ENCODE data around the gene UBE2QL1.

The UBE2QL1 gene

DNA sequence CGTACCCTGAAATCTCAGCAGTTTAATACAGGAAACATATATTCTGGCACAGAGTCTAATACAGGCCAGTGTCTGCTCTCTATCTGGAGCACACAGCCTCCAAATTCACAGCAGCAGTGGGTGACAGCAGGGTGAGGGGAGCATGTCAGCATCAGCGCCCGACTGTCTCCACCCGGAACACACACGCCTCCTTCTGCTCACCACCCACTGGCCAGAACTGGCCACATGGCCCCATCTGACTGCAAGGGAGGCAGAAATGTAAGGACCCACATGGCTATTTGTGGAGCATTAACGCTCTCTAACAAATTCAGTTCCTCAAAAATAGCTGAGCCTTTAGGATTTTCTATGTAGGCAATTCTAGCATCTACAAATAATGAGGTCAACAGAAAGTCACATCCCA is 24.6 kb downstream of the UBE2QL1 start:
- Histone ChIP-seq H3K9me3 (ENCODE audit: insufficient read depth, low read length) (no peaks in the 10 kb centered on the region), H3K9me2 (replicated peaks; ENCODE audit: insufficient read depth, low read length) (no peaks in the 10 kb centered on the region), H3K27ac (ENCODE audit: low read depth, low read length) (no peak overlapping the region), H3K27me3 (ENCODE audit: low read length) (no peaks in the 10 kb centered on the region), H3F3A (ENCODE audit: insufficient read depth) (no peaks in the 10 kb centered on the region), H3K79me2 (ENCODE audit: insufficient read depth, low read length) (no peaks in the 10 kb centered on the region), H3K9ac (ENCODE audit: low read length) (no peak overlapping the region), H4K20me1 (ENCODE audit: low read depth, low read length) (no peaks in the 10 kb centered on the region), H3K4me3 (ENCODE audit: insufficient read depth, low read length, poor library complexity, severe bottlenecking) (no peak overlapping the region), H3K36me3 (ENCODE audit: low read length) (no peaks in the 10 kb centered on the region), H3K4me2 (ENCODE audit: low read depth, low read length, poor library complexity, severe bottlenecking) (no peak overlapping the region), H2AFZ (ENCODE audit: low read depth, low read length, severe bottlenecking) (no peak overlapping the region)
- TF ChIP-seq, protein P1, sequence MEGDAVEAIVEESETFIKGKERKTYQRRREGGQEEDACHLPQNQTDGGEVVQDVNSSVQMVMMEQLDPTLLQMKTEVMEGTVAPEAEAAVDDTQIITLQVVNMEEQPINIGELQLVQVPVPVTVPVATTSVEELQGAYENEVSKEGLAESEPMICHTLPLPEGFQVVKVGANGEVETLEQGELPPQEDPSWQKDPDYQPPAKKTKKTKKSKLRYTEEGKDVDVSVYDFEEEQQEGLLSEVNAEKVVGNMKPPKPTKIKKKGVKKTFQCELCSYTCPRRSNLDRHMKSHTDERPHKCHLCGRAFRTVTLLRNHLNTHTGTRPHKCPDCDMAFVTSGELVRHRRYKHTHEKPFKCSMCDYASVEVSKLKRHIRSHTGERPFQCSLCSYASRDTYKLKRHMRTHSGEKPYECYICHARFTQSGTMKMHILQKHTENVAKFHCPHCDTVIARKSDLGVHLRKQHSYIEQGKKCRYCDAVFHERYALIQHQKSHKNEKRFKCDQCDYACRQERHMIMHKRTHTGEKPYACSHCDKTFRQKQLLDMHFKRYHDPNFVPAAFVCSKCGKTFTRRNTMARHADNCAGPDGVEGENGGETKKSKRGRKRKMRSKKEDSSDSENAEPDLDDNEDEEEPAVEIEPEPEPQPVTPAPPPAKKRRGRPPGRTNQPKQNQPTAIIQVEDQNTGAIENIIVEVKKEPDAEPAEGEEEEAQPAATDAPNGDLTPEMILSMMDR (IDR thresholded peaks at IDR 0.05; ENCODE audit: insufficient read depth, low read length, poor library complexity, severe bottlenecking), result no peak
- no peak for TF ChIP-seq EZH2phosphoT487 (conservative IDR thresholded peaks at IDR 0.05; ENCODE audit: low read length)

DNA sequence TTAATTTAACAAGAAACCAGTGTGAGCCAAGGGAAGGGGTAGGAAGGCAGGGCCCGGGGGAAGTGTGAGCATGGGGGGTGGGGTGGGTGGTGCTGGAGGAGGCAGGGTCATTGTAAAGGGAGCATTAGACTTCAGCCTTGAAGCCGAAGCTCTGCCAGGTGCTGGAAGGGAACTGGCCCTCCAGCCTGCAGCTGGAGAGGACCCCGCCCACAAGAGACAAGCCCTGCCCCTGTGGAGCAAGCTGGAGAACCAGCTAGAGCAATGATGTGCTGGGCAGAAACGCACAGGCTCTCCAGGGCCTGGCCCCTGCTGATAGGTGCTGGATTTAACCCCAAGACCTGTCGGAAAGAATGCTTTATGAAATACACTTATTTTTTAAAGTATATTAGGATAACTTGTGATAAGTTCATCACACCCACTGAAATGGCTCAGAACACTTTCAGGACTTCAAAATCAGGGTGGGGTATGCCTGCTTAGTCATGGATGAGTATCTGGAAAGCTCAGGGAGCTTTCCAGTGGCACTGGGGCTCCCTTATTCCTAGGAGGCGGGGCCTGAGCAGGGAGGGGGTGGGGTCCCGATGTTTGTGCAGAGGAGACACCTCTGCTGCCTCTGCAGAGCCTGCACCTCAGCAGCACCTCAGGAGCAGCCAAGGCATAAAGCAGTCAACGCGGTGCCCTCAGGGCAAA is 27.1 kb downstream of the UBE2QL1 start:
- no peak overlapping the region for H3K4me2 ChIP-seq (ENCODE audit: low read depth, low read length, poor library complexity, severe bottlenecking)
- H3K9me3 ChIP-seq (ENCODE audit: insufficient read depth, low read length), result no peaks in the 10 kb centered on the region
- H3F3A ChIP-seq (ENCODE audit: insufficient read depth), result no peaks in the 10 kb centered on the region
- H3K4me3 ChIP-seq (ENCODE audit: insufficient read depth, low read length, poor library complexity, severe bottlenecking), result no peak overlapping the region
- no peak overlapping the region for H3K27ac ChIP-seq (ENCODE audit: low read depth, low read length)
- no peak overlapping the region for H2AFZ ChIP-seq (ENCODE audit: low read depth, low read length, severe bottlenecking)
- no peaks in the 10 kb centered on the region for H3K79me2 ChIP-seq (ENCODE audit: insufficient read depth, low read length)
- no peaks in the 10 kb centered on the region for H3K36me3 ChIP-seq (ENCODE audit: low read length)
- no peaks in the 10 kb centered on the region for H3K9me2 ChIP-seq (replicated peaks; ENCODE audit: insufficient read depth, low read length)
- H3K27me3 ChIP-seq (ENCODE audit: low read length), result no peaks in the 10 kb centered on the region
- TF ChIP-seq EZH2phosphoT487 (conservative IDR thresholded peaks at IDR 0.05; ENCODE audit: low read length), result no peak
- TF ChIP-seq, protein P1 (IDR thresholded peaks at IDR 0.05; ENCODE audit: insufficient read depth, low read length, poor library complexity, severe bottlenecking), result no peak
- no peak overlapping the region for H3K9ac ChIP-seq (ENCODE audit: low read length)
- no peaks in the 10 kb centered on the region for H4K20me1 ChIP-seq (ENCODE audit: low read depth, low read length)

DNA sequence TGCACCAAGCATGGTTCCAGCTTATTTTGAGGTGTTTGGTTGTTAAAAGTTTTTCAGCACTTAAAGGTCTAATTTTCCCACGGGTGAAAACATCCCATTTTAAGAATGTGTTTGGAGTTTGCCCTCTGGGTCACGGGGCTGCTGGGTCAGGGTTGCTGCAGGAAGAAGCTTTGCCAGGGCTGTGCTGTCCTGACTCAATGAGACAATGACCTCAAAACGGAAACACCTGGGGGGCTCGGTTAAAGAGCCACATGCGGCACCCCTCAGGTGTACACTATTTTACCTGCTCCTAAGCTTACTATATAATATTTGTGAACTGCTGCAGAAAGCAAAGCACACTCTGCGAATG is 27.6 kb downstream of the UBE2QL1 start:
- Histone ChIP-seq H3K36me3 (ENCODE audit: low read length) (no peaks in the 10 kb centered on the region), H3K9me3 (ENCODE audit: insufficient read depth, low read length) (no peaks in the 10 kb centered on the region), H3F3A (ENCODE audit: insufficient read depth) (no peaks in the 10 kb centered on the region), H3K4me3 (ENCODE audit: insufficient read depth, low read length, poor library complexity, severe bottlenecking) (no peak overlapping the region), H4K20me1 (ENCODE audit: low read depth, low read length) (no peaks in the 10 kb centered on the region), H2AFZ (ENCODE audit: low read depth, low read length, severe bottlenecking) (no peak overlapping the region), H3K9me2 (replicated peaks; ENCODE audit: insufficient read depth, low read length) (no peaks in the 10 kb centered on the region), H3K9ac (ENCODE audit: low read length) (no peak overlapping the region), H3K79me2 (ENCODE audit: insufficient read depth, low read length) (no peaks in the 10 kb centered on the region), H3K4me2 (ENCODE audit: low read depth, low read length, poor library complexity, severe bottlenecking) (no peak overlapping the region), H3K27ac (ENCODE audit: low read depth, low read length) (no peak overlapping the region), H3K27me3 (ENCODE audit: low read length) (no peaks in the 10 kb centered on the region)
- TF ChIP-seq, protein P1 (IDR thresholded peaks at IDR 0.05; ENCODE audit: insufficient read depth, low read length, poor library complexity, severe bottlenecking), result no peak
- no peak for TF ChIP-seq EZH2phosphoT487 (conservative IDR thresholded peaks at IDR 0.05; ENCODE audit: low read length)

Measured in SU-DHL-6 (cell line).